Activated gamma-delta T cell (primary cell): ENCODE data around the gene KRTAP5-7.

Experiments
- DNase-seq: peaks from one replicate; lab custom pipeline; 2025; lab: John Stamatoyannopoulos, UW

The KRTAP5-7 gene

GRCh38 chr11:71495286-71496230 is 31.5 kb upstream of the KRTAP5-7 start:
- DNase-seq = no peak

DNA sequence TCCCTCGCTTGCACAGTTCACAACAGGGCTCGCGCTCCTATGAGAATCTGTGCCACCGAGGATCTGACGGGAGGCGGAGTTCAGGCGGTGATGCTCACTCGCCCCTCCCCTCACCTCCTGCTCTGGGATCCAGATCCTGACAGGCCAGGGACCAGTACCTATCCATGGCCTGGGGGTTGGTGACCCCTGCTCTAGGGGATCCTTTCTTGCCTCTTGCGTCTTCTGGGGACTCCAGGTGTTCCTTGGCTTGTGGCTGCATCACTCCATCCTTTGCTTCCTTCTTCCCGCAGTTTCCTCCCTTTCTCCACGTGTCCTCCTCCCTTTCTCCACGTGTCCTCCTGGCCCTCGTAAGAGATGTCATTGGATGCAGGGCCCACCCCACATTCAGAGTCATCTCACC is 30.6 kb upstream of the KRTAP5-7 start:
- DNase-seq = no peak

DNA sequence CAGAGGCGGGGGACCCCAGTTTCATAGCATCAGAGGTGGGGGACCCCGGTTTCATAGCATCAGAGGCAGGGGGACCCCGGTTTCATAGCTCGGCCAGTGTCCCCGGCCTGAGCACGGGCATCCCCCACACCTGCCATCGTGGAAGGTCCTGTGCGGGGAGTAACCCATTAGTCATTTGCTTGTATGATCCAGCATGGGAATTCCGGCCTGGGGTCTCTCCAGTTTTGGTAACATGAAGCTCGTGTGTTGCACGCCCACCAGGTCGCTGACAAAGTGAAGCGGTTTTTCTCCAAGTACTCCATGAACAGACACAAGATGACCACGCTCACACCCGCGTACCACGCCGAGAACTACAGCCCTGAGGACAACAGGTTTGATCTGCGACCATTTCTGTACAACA is 29.0 kb upstream of the KRTAP5-7 start:
- DNase-seq = no peak

GRCh38 chr11:71499125-71499524 is 27.9 kb upstream of the KRTAP5-7 start:
- no peak for DNase-seq

DNA sequence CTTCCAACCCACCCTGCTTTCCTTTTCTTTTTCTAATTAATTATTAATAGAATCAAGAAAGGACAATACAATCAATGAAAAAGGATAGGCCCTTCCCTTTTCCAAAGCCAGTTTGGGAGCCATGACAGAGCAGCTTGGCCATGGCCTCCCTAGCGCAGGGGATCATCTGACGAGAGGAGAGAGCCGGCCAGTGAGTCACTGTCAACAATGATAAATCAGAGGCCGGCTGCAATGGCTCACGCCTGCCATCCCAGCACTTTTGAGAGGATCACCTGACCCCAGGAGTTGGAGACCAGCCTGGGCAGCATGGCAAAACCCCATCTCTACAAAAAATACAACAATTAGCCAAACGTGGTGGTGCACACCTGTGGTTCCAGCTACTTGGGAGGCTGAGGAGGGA is 27.5 kb upstream of the KRTAP5-7 start:
- DNase-seq = no peak

- no peak for DNase-seq
Measured at GRCh38 chr11:71500601-71501021, 26.5 kb upstream of the KRTAP5-7 start.

GRCh38 chr11:71501071-71501985 is 25.7 kb upstream of the KRTAP5-7 start:
- no peak for DNase-seq

DNA sequence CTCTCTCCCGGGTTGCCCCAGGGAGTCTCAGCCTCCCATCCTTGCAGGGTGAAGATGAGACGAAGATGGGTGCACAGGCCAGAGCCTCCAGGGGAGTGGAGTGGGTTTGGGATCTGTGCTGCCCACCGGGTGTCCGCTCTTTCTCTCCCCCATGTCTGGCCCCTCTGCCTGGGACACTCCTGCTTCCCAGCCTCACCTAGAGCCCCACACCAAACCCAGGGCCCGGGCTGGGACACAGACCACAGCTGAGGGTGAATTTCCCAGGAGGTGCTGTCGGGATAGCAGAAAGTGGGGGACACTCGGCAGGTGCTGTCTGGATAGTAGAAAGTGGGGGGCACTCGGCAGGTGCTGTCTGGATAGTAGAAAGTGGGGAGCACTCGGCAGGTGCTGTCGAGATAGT is 25.0 kb upstream of the KRTAP5-7 start:
- no peak for DNase-seq

DNA sequence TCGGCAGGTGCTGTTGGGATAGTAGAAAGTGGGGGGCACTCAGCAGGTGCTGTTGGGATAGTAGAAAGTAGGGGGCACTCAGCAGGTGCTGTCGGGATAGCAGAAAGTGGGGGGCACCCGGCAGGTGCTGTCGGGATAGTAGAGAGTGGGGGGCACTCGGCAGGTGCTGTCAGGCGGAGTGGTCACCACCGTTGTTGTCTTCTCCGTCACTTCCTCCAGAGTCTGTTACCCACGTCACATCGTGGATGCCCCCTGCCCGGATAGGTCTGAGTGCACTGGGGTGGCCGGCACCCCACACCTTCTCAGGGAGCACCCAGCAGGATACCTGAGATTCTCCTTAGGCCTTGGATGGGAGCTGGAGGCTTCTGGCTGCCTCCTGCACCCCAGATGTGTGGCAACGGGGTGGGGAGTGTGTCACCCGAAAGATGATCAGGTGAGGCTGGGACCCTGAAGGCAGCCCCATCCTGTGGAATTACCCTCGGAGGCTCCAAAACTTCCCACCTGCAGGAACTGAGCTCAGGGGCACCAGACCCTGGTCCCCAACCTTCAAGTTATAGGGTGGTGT is 24.1 kb upstream of the KRTAP5-7 start:
- no peak for DNase-seq

DNA sequence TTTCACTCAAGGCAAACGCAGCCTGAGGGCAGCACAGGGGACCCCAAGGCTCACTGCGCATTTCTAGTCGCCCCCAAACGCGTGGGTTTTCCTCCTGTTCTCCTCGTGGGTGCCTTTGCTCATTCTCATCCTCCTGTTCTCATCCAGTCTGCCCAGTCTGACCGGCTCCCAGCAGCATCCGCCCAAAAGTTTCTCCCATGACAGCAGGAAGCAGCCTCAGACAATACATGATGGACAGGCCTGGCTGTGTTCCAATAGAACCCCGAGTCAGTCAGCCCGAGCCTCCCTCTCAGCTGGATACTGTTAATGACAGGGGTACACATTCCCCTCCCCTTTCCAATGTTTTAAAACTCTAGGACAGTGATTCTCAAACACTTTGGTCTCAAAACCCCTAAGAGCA is 22.5 kb upstream of the KRTAP5-7 start:
- no peak for DNase-seq

DNA sequence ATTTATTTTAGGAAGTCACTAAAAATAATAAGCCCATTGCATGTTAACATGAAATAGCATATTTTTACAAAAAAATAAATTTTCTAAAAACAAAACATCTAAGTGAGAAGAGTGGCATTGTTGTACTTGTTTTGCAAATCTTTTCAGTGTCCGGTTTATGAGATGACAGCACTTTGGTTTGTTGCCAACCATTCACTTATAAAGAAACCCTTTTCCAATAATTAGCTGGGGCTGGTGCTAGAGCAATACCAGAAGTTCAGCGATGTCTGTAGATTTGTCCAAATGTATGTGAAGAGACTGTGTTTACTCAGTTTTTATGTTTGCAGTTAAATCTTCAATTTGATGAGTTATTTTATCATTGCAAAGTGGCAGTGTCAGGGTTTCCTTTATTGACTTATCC is 22.1 kb upstream of the KRTAP5-7 start:
- no peak for DNase-seq

DNA sequence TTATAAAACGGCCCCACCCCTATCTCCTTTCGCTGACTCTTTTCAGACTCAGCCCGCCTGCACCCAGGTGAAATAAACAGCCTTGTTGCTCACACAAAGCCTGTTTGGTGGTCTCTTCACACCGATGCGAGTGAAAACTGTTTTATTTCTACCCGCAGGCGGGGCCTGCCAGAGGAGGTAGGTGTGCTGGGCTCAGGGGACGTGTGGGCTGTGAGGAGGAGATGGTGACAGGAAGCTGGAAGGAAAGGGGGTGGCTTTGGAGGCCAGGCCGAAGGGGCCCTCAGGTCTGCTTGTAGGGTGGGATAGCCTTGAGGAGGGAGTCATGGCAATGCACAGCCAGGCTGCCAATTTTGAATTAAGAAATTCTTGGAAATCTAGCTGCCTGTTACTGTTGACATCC is 21.3 kb upstream of the KRTAP5-7 start:
- DNase-seq = no peak

DNA sequence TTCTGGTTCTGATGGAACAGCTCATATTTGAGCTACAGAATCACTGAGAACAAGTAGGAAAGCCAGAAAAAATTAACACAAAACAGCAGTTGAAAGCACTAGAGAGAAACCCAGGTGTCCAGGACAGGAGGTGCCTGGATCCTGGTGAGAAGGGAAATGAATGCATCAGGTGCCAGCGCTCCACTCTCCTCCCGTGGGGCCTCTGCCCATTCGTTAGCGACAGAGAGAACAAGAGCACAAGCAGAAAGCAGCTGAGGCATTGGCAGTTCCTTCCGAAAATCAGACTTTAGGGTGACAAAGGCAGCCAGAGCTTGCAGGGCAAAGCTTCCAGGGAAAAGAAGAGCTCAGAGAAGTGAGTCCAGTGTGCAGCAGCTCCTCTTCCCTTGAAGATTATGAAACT is 20.0 kb upstream of the KRTAP5-7 start:
- DNase-seq = no peak

DNA sequence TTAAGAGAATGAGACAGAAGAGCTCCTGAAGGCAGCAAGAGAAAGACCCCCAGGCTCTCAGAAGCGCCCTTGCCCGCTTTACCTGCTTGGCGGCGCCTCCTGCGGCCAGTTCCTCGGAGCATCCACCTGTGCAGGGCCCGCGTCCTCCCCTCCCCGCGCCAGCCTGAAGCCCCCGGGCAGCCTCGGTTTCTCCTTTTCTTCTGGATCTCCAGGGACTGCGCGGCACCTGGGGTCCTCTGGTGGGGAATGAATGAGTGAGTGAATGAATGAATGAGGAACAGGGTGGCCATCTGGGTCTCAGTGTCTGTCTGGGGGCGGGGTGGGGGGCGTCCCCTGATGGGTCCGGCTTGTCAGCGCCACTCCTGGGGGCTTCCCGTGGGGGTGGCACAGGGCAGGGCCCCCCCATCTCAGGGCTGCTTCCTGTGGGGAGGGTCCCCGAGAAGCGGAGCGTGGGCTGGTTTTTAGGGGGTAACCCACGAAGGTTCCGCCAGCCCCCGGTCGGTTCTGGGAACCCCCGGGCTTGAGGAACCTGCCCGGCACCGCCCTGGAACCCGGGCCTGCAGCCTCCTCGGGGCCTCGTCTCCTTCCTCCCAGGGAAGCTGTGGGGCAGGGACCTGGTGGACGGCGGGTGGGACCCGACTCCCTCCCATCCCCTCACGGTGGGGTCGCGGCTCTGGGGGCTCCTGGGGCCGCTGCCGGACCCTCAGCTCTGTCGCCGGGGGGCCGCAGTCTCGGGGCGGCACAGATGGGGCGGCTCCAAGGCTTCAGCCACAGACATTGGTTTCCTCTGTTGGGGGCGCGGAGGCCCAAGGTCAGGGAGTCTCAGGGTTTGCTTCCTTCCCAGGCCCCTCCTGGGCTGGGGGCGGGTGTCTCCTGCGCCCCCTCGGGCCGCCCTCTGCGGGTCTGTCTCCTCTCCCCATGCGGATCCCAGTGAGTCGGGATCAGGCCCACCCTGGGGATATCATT is 8.3 kb upstream of the KRTAP5-7 start:
- DNase-seq = no peak

DNA sequence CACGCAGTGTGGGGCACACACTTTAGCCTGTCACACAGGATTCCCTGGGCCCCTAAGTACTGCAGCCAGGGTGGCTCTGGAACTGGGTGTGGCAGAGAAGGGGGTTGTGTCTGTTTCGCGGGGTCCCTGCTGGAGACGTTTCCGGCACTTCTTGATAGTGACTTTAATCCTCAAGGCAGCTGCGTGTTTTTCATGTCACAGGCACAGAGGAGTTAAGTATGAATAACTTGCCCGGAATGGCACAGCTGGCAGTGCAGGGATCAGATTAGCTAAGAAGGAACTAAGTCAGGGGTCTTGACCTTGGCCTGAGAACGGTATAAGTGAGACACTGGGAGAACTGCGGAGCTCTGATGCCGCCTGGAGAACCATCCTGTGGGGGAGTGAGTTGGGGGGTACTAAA is 7.5 kb upstream of the KRTAP5-7 start:
- no peak for DNase-seq

DNA sequence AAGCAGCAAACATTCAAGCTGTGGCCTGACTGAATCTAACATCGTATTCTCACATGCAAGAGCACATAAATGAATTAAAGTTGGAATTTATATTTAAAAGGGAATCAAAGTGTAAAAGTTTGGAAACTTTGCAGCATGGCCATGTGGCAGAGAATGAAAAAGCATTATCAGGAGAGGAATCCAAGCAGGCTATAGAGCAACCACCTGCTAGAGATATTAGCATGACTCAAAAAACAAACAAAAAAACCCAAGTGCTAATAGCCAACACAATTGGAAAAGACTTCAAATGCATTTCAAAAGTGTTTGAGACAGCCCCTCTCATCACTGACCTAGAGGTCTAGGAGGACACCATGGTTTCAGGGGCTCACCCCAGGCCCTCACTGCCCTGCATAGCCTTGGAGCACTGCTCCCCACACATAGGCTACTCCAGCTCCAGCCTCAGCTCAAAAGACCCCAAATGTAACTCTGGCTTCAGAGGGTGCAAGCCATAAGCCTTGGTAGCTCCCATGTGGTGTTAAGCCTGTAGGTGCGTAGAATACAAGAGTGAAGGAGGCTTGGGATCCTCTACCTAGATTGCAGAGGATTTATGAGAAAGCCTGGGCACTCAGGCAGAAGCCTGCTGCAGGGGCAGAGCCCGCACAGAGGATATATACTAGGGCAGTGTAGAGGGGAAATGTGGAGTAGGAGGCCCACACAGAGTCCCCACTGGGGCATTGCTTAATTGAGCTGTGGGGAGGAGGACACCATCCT is 1.7 kb upstream of the KRTAP5-7 start:
- DNase-seq = no peak

GRCh38 chr11:71525938-71526495 is 1.1 kb upstream of the KRTAP5-7 start:
- DNase-seq = no peak

GRCh38 chr11:71527576-71528210 is 626 bp downstream of the KRTAP5-7 start:
- no peak for DNase-seq

- no peak for DNase-seq
Measured at GRCh38 chr11:71530602-71531001, 3.5 kb downstream of the KRTAP5-7 start.
